Activated gamma-delta T cell (primary cell): ENCODE results near the gene DGKE.

Experiments used
- DNase-seq: peaks from one replicate; lab custom pipeline; 2025; lab: John Stamatoyannopoulos, UW

Gene DGKE

DNA sequence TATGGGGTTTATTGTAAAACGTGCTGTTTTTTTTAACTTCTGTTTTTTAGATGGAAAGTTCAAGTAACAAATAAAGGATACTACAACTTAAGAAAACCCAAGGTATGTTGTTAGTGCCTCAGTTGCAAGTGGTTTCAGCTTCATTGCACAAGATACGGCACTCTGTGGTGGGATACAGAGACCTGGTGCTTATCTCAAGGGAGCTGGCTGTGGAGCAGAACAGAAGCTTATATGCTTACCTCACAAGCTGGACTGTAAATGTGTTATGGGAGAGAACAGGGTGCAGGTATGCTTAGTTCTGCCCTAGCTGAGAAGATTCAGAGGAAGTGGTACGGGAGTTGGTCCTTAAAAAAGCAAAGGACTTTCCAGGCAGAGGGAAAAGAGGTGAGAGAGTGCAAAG lies 15.2 kb downstream of the DGKE start:
- no peak for DNase-seq

- no peak for DNase-seq
Observed at GRCh38 chr17:56850591-56850990, 16.6 kb downstream of the DGKE start.

GRCh38 chr17:56851008-56851407 lies 17.1 kb downstream of the DGKE start:
- no peak for DNase-seq

- DNase-seq = no peak
Observed at GRCh38 chr17:56861899-56862298, 27.9 kb downstream of the DGKE start.

DNA sequence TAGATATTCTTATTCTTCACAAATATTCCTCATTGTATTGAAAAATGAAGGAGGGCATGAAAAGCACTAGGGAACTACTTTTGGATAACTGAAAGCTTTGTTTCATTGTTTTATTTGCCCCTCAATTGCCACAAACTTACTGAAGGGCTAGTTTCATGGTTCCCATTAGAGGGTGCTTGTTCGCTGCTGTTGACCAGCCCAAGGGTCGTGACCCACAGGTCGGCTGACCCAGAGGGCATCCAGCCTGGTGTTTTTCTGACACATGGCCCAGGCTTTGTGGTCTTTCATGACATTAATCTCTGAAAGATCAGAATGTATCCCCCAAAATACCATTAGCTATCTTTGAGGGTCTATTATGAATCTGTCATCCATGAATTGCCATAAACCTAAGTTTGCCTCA lies 30.0 kb downstream of the DGKE start:
- DNase-seq = no peak

DNA sequence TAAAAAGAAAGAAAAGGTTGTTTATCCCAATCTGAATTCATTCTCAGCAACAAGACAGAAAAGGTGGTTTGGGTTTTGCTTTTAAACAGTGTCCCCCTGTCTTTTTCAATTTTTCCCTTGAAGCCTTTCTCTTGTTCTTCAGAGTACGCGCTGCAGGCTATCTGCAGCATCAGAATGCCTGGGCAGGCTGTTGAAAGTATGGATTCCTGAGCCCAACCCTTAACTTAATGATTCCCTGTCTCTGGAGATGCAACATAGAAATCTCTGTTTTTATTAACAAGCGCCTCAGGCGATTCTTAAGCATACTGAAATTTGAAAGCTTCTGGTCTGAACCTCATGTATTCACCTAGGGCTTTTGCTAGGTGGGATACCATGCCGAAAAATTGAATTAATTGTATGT lies 32.1 kb downstream of the DGKE start:
- no peak for DNase-seq

- no peak for DNase-seq
Observed at GRCh38 chr17:56866496-56866895, 32.5 kb downstream of the DGKE start.

DNA sequence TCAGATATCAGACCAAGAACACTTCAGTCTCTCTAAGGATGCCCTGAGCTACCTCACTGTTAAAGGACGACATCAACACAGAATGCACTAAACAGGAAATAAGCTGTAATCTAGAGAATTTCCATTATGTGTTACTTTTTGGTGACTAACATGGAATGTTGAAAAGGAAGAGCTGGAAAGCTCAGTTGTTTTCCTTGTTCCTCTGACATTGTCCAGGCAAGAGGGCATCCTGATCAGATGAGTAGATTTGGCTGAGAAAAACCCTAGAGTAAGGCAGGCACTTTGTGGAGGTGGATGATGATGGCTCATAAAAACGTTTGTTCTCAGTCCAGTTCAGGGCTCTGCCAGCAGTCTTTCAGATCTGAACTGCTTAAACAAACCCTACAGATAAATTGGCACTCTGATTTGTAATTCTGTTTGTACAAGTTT lies 34.0 kb downstream of the DGKE start:
- no peak for DNase-seq

GRCh38 chr17:56868716-56869115 lies 34.8 kb downstream of the DGKE start:
- DNase-seq = no peak

GRCh38 chr17:56870081-56870651 lies 36.2 kb downstream of the DGKE start:
- no peak for DNase-seq

DNA sequence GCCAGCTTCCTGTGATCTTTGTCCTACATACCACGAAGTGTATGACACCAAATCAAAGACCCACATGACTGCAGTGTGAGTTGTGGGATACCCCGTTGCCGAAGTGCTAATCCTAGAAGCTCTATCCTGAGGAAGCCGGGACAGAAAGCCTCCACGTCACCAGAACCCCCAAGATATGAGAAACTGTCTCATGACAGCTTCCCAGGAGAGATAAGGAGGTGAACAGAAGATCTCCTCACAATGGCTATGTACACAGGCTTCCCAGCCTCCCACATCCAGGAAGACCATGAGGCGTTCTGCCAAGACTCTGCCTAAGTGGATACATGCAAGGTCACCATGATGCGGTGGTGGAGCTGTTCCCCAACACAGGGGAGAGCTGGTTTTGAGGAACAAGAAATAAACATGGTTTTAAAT lies 42.8 kb downstream of the DGKE start:
- no peak for DNase-seq

- DNase-seq = no peak
Observed at GRCh38 chr17:56879280-56879679, 45.3 kb downstream of the DGKE start.

- DNase-seq = no peak
Observed at GRCh38 chr17:56880133-56880532, 46.2 kb downstream of the DGKE start.

- no peak for DNase-seq
Observed at GRCh38 chr17:56880571-56880970, 46.6 kb downstream of the DGKE start.

- DNase-seq = no peak
Observed at GRCh38 chr17:56881685-56882295, 47.8 kb downstream of the DGKE start.

DNA sequence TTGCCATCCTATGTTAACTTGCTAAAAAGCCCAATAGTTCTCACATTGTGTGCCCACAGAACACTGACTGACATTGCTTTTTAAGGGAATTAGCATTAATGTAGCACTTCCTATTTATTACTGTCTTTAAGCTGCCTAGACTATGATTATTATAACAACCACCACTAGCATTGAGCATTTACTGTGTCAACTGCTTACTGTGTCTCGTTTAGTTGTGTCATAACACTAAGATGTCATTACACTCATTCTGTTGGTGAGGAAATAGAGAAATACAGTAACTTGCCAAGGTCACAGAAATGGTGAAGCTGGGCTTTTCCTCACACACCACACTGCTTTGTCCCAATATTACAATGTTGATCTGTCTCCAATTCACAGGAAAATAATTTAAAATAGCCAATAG lies 49.7 kb downstream of the DGKE start:
- DNase-seq = no peak

- no peak for DNase-seq
Observed at GRCh38 chr17:56884483-56885311, 50.7 kb downstream of the DGKE start.

DNA sequence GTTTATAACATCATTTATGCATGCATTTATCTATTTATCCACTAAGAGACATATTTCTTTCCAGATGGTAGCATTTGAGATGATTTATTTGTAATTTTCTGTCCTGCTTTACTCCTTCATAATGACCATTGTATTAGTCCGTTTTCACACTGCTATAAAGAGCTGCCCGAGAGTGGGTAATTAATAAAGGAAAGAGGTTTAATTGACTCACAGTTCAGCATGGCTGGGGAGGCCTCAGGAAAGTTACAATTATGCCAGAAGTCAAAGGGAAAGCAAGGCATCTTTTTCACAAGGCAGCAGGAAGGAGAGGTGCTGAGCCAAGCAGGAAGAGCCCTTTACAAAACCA lies 51.3 kb downstream of the DGKE start:
- DNase-seq = no peak

DNA sequence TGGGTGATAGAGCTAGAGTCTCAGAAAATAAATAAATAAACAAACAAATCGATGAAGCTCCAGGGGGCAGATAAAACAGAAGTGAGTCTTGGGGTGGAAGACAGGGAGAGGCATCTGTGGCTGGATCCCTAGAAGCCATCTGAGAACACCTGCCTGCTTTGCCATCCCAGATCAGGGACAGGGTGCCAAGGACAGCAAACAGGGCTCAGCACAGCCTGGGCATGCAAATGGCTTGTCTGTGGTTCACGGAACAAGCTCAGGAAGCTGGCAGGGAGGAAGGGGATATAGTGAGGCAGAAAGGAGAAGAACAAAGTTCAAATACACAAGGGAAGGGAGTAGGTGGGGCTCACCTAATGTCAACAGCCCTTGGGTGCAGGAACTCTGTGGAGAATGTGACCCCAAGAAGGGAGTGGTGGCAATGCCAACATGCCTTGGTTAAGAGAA lies 52.4 kb downstream of the DGKE start:
- DNase-seq = no peak

- no peak for DNase-seq
Observed at GRCh38 chr17:56887105-56887504, 53.2 kb downstream of the DGKE start.

GRCh38 chr17:56887552-56888467 lies 53.9 kb downstream of the DGKE start:
- no peak for DNase-seq

DNA sequence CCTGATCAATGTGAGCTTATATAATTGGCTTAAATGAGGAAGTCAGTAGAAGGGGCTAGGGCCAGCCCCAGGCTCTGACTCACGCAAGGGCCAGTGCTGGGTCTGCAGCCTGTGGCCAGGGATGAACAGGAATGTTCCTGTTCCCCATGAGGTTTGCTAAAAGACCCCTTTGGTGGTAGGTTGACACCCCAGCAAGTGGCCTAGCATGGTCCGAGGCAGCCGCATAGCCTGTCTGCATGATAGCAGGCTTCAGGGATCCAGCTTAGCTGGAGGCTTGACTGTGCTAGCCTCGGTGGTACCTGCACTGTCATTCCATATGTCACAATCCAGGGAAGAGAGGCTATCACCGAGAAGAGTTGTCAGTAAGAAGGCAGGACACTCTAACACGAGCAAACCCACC lies 56.4 kb downstream of the DGKE start:
- no peak for DNase-seq
